ENCODE data around the gene CCDC86.

DNA sequence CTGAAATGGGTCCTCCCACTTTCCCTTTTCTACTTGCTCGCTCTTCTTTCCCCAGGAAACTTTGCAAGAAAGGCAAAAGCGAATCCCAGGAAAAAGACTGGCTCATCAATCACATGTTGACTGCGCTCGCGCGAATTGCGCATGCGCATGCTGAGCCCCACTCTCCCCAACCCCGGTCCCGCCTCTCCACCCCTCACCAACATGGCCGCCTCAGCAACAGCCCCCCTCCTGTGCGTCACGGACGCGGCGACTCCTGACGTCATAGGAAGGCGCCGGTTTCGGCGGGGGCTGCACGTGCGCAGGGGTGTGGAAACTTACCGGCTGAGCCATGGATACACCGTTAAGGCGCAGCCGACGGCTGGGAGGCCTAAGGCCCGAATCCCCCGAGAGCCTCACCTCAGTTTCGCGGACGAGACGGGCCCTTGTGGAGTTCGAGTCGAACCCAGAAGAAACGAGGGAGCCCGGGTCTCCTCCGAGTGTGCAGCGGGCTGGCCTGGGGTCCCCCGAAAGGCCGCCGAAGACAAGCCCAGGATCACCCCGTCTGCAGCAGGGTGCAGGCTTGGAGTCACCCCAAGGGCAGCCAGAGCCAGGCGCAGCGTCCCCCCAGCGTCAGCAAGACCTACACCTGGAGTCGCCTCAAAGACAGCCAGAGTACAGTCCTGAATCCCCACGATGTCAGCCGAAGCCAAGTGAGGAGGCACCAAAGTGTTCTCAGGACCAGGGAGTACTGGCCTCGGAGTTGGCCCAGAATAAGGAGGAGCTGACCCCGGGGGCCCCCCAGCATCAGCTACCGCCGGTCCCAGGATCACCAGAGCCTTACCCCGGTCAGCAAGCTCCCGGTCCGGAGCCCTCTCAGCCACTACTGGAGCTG lies at the start of gene CCDC86:
- TF ChIP-seq, protein P1, sequence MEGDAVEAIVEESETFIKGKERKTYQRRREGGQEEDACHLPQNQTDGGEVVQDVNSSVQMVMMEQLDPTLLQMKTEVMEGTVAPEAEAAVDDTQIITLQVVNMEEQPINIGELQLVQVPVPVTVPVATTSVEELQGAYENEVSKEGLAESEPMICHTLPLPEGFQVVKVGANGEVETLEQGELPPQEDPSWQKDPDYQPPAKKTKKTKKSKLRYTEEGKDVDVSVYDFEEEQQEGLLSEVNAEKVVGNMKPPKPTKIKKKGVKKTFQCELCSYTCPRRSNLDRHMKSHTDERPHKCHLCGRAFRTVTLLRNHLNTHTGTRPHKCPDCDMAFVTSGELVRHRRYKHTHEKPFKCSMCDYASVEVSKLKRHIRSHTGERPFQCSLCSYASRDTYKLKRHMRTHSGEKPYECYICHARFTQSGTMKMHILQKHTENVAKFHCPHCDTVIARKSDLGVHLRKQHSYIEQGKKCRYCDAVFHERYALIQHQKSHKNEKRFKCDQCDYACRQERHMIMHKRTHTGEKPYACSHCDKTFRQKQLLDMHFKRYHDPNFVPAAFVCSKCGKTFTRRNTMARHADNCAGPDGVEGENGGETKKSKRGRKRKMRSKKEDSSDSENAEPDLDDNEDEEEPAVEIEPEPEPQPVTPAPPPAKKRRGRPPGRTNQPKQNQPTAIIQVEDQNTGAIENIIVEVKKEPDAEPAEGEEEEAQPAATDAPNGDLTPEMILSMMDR (IDR thresholded peaks at IDR 0.05; ENCODE audit: low read depth, low read length, poor library complexity, severe bottlenecking), result no peak
- TF ChIP-seq EZH2phosphoT487 (IDR thresholded peaks at IDR 0.05; ENCODE audit: borderline replicate concordance, low read length), result no peak

Measured in DOHH2 (cell line).